Measurements from ENCODE around the gene TEX12. TPM values are rescaled to one million over a fixed set of nuclear protein-coding genes. Genes with fewer than 3 reads are reported as not detected.

The TEX12 gene
- total RNA-seq, 2 donors from 2014 or later = 0.42 TPM; not detected in 1

- Histone ChIP-seq H3K27ac (no peak overlapping the region), H3K9ac (ENCODE audit: low read depth in 2 of 2, low read length in 2 of 2) (no peak overlapping the region), H3K4me3 (no peak overlapping the region), H3K9me3 (no peaks in the 10 kb centered on the region), H3K36me3 (no peaks in the 10 kb centered on the region), H3K4me1 (no peaks in the 10 kb centered on the region), H3K27me3 (no peaks in the 10 kb centered on the region)
- intact Hi-C loops (cut with DNase I) = loop anchor here (10.0 kb wide), 1 partner anchor 902 kb away; no protein-coding TSS in a partner anchor
- DNase-seq = no peak
- TF ChIP-seq CTCF (IDR thresholded peaks at IDR 0.05) = no peak
These were observed 45.5 kb downstream of the TEX12 start for GRCh38 chr11:112212710-112213109.

- intact Hi-C loops (cut with DNase I) = loop anchor here (10.0 kb wide), 1 partner anchor 901 kb away; no protein-coding TSS in a partner anchor
- H3K4me3 ChIP-seq = no peak overlapping the region
- no peak for TF ChIP-seq CTCF (IDR thresholded peaks at IDR 0.05)
- H3K4me1 ChIP-seq = no peaks in the 10 kb centered on the region
- H3K27me3 ChIP-seq = no peaks in the 10 kb centered on the region
- no peak for DNase-seq
- H3K36me3 ChIP-seq = no peaks in the 10 kb centered on the region
- H3K9me3 ChIP-seq = no peaks in the 10 kb centered on the region
- no peak overlapping the region for H3K27ac ChIP-seq
- no peak overlapping the region for H3K9ac ChIP-seq (ENCODE audit: low read depth in 2 of 2, low read length in 2 of 2)
These were observed 46.6 kb downstream of the TEX12 start for GRCh38 chr11:112213753-112214152.

- H3K27me3 ChIP-seq = no peaks in the 10 kb centered on the region
- no peak for DNase-seq
- no peak overlapping the region for H3K4me3 ChIP-seq
- no peaks in the 10 kb centered on the region for H3K36me3 ChIP-seq
- no peak overlapping the region for H3K9ac ChIP-seq (ENCODE audit: low read depth in 2 of 2, low read length in 2 of 2)
- no peak for TF ChIP-seq CTCF (IDR thresholded peaks at IDR 0.05)
- intact Hi-C loops (cut with DNase I) = loop anchor here (10.0 kb wide), 1 partner anchor 899 kb away; no protein-coding TSS in a partner anchor
- H3K27ac ChIP-seq = no peak overlapping the region
- no peaks in the 10 kb centered on the region for H3K4me1 ChIP-seq
- H3K9me3 ChIP-seq = no peaks in the 10 kb centered on the region
These were observed 48.4 kb downstream of the TEX12 start for GRCh38 chr11:112215621-112216020.

GRCh38 chr11:112216561-112217105 lies 49.5 kb downstream of the TEX12 start:
- DNase-seq = no peak
- Histone ChIP-seq H3K27ac (no peak overlapping the region), H3K9ac (ENCODE audit: low read depth in 2 of 2, low read length in 2 of 2) (no peak overlapping the region), H3K4me1 (no peaks in the 10 kb centered on the region), H3K27me3 (no peaks in the 10 kb centered on the region), H3K9me3 (no peaks in the 10 kb centered on the region), H3K4me3 (no peak overlapping the region), H3K36me3 (no peaks in the 10 kb centered on the region)
- TF ChIP-seq CTCF (IDR thresholded peaks at IDR 0.05) = no peak
- intact Hi-C loops (cut with DNase I) = loop anchor here (10.0 kb wide), 1 partner anchor 898 kb away; no protein-coding TSS in a partner anchor

- Histone ChIP-seq H3K36me3 (no peaks in the 10 kb centered on the region), H3K27ac (no peak overlapping the region), H3K9me3 (no peaks in the 10 kb centered on the region), H3K9ac (ENCODE audit: low read depth in 2 of 2, low read length in 2 of 2) (peak overlapping the region in 1 of 2 donors; percentile 9), H3K4me1 (no peaks in the 10 kb centered on the region), H3K27me3 (no peaks in the 10 kb centered on the region), H3K4me3 (no peak overlapping the region)
- TF ChIP-seq CTCF (IDR thresholded peaks at IDR 0.05) = peak; percentile 66
- DNase-seq = peak; percentile 52
- intact Hi-C loops (cut with DNase I) = loop anchor here (2.0 to 10.0 kb wide), 4 partner anchors 61 to 1075 kb away; no protein-coding TSS in a partner anchor
These were observed 52.5 kb downstream of the TEX12 start for GRCh38 chr11:112219476-112220232.

Measured in colonic mucosa (tissue), 4 donors.